ENCODE data around the gene KCNN2.

Gene KCNN2

GRCh38 chr5:114324282-114324681, 37.6 kb upstream of the KCNN2 start:
- H3K4me3 ChIP-seq (ENCODE audit: low read depth, low read length): no peak overlapping the region
- no peak for TF ChIP-seq CTCF (IDR thresholded peaks at IDR 0.05; ENCODE audit: insufficient read depth, low read depth, low read length, missing control alignments)
- DNase-seq (ENCODE audit: low read depth): no peak

DNA sequence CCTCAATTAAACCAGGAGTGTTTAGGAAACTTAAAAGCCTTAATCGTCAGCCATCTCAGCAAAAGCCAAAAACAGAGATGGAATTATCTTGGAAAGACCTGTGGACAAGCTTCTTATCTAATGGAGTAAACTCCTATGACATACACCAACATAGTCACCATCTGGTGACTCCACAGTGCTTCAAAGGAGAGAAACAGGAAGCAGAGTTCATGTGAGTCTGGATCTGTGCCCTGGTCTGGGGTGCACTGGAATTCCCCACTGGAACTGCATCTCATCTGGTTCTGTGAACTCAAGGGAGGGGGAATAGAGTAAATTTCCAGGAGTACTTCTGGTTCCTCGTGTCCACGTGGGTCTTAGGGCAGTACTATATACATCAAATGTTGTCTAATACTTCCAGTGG, 36.3 kb upstream of the KCNN2 start:
- DNase-seq (ENCODE audit: low read depth): peak; percentile 2
- no peak overlapping the region for H3K4me3 ChIP-seq (ENCODE audit: low read depth, low read length)
- no peak for TF ChIP-seq CTCF (IDR thresholded peaks at IDR 0.05; ENCODE audit: insufficient read depth, low read depth, low read length, missing control alignments)

GRCh38 chr5:114327474-114327873, 34.4 kb upstream of the KCNN2 start:
- H3K4me3 ChIP-seq (ENCODE audit: low read depth, low read length): no peak overlapping the region
- DNase-seq (ENCODE audit: low read depth): no peak
- TF ChIP-seq CTCF (IDR thresholded peaks at IDR 0.05; ENCODE audit: insufficient read depth, low read depth, low read length, missing control alignments): no peak

- no peak for DNase-seq (ENCODE audit: low read depth)
- TF ChIP-seq CTCF (IDR thresholded peaks at IDR 0.05; ENCODE audit: insufficient read depth, low read depth, low read length, missing control alignments): no peak
Measured at GRCh38 chr5:114327987-114328386, 33.9 kb upstream of the KCNN2 start.

DNA sequence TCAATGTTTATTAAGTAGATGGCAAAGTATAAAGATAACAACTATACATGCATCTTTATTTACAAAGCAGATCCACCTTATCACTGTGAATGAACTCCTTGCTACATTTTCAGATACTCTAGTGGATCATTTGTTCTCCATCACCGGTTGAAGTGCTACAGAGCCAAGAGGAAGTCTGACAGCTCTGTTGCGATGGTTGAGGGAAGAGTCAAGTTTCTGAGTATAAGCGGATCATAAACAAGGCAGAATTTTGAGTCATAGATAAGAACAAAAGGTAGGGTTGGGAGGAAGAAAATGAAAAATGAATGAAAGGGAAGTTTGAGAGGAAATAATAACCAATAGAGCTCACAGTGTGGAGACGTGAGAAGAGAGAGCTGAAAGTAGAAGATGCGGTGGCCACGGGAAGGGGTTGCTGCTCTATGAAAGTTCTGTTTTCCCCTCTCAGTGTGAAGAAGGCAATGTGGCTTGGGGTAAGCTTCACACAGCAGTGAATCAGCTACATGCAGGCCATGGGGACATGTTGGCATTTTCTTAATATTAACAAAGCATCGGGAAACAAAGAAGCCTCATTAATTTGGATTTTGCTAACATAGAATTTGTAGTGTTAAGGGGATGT, 30.8 kb upstream of the KCNN2 start:
- H3K4me3 ChIP-seq (ENCODE audit: low read depth, low read length): no peak overlapping the region
- no peak for DNase-seq (ENCODE audit: low read depth)
- TF ChIP-seq CTCF (IDR thresholded peaks at IDR 0.05; ENCODE audit: insufficient read depth, low read depth, low read length, missing control alignments): no peak

More at GRCh38 chr5:114327987-114328386, 33.9 kb upstream of the KCNN2 start:
- no peak overlapping the region for H3K4me3 ChIP-seq (ENCODE audit: low read depth, low read length)

GRCh38 chr5:114332493-114332892, 29.4 kb upstream of the KCNN2 start:
- DNase-seq (ENCODE audit: low read depth): no peak
- TF ChIP-seq CTCF (IDR thresholded peaks at IDR 0.05; ENCODE audit: insufficient read depth, low read depth, low read length, missing control alignments): no peak
- H3K4me3 ChIP-seq (ENCODE audit: low read depth, low read length): no peak overlapping the region

DNA sequence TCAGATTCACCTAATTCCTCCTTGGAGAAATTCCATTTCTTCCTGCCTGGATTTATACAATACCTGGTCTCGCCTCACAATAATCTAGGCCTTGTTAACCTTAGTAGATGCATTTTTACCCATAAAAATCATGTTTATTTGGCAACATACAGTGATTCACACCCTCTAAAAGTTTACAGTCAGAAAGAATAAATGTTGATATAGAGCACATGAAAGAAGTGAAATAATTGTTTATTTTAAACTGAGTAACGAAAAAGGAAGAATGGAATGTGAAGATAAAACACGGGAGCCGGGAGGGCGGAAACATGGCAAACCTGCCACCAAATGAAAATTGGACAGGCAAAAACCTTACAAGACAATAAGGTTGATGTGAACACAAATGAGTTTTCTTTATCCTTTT, 28.9 kb upstream of the KCNN2 start:
- no peak overlapping the region for H3K4me3 ChIP-seq (ENCODE audit: low read depth, low read length)
- no peak for DNase-seq (ENCODE audit: low read depth)
- no peak for TF ChIP-seq CTCF (IDR thresholded peaks at IDR 0.05; ENCODE audit: insufficient read depth, low read depth, low read length, missing control alignments)

Measured in GM12865 (cell line).